ENCODE results near the gene PALMD.
A peak's percentile ranks its signal among the peaks of the same experiment; 100 is the strongest.

Gene PALMD

DNA sequence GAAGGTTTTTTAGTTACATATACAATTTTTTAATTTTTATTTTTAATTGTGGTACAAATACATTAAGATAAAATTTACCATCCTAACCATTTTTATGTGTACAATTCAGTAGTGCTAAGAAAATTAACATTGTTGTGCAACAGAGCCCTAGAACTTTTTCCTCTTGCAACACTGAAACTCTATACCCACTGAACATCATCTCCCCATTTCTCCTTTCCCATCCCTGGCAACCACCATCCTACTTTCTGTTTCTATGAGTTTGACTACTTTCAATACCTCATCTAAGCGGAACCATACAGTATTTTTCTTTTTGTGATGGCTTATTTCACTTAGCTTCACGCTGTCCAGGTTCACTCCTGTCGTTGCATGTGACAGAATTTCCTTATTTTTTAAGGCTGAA is 54.1 kb downstream of the PALMD start:
- TF ChIP-seq CEBPB (IDR thresholded peaks at IDR 0.05) (no peak), TEAD4 (IDR thresholded peaks at IDR 0.05) (no peak), RAD21 (IDR thresholded peaks at IDR 0.05; ENCODE audit: low read depth) (no peak), EP300 (IDR thresholded peaks at IDR 0.05; ENCODE audit: borderline replicate concordance) (no peak), FOXM1 (IDR thresholded peaks at IDR 0.05; ENCODE audit: borderline replicate concordance, low read depth) (no peak), EGR1 (IDR thresholded peaks at IDR 0.05) (no peak), YY1 (IDR thresholded peaks at IDR 0.05; ENCODE audit: low read depth) (no peak), MAX (IDR thresholded peaks at IDR 0.05) (no peak), NFIC (IDR thresholded peaks at IDR 0.05) (no peak), ZBTB7A (IDR thresholded peaks at IDR 0.05; ENCODE audit: low read depth) (no peak)

GRCh38 chr1:99702221-99702620 is 56.3 kb downstream of the PALMD start:
- TF ChIP-seq CREB1 (IDR thresholded peaks at IDR 0.05; ENCODE audit: low read depth): no peak
- no peak for TF ChIP-seq CEBPB (IDR thresholded peaks at IDR 0.05)
- TF ChIP-seq TAF1 (IDR thresholded peaks at IDR 0.05; ENCODE audit: low read depth): no peak
- TF ChIP-seq YY1 (IDR thresholded peaks at IDR 0.05; ENCODE audit: low read depth): no peak
- no peak for TF ChIP-seq FOXM1 (IDR thresholded peaks at IDR 0.05; ENCODE audit: borderline replicate concordance, low read depth)
- TF ChIP-seq MAX (IDR thresholded peaks at IDR 0.05): no peak
- no peak for TF ChIP-seq ZBTB7A (IDR thresholded peaks at IDR 0.05; ENCODE audit: low read depth)
- no peak for TF ChIP-seq TEAD4 (IDR thresholded peaks at IDR 0.05)
- no peak for TF ChIP-seq EGR1 (IDR thresholded peaks at IDR 0.05)
- TF ChIP-seq NFIC (IDR thresholded peaks at IDR 0.05): no peak
- no peak for TF ChIP-seq TCF12 (IDR thresholded peaks at IDR 0.05; ENCODE audit: low read depth)
- TF ChIP-seq, protein P1, sequence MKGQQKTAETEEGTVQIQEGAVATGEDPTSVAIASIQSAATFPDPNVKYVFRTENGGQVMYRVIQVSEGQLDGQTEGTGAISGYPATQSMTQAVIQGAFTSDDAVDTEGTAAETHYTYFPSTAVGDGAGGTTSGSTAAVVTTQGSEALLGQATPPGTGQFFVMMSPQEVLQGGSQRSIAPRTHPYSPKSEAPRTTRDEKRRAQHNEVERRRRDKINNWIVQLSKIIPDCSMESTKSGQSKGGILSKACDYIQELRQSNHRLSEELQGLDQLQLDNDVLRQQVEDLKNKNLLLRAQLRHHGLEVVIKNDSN (IDR thresholded peaks at IDR 0.05): no peak
- no peak for TF ChIP-seq RAD21 (IDR thresholded peaks at IDR 0.05; ENCODE audit: low read depth)

- no peak for TF ChIP-seq ZBTB7A (IDR thresholded peaks at IDR 0.05; ENCODE audit: low read depth)
- no peak for TF ChIP-seq FOXM1 (IDR thresholded peaks at IDR 0.05; ENCODE audit: borderline replicate concordance, low read depth)
Observed at GRCh38 chr1:99704356-99704816, 58.5 kb downstream of the PALMD start.

DNA sequence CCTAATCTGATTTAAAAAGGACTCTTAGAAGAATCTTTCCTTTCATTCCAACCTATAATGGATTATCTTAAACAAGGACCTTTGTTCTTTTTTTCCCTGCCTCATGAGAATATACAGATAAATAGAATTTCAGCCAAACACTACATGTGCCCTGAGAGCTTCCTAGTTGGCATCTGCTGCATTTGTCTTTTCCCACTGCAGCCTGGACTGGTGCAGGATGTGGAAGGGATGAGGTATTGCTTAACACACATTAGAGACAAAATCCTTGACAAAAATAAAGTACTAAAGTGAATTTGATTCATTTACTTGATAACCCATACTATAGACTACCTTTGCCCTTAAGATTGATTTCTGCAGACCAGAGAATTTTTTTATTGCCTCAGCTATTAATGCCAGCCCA is 59.5 kb downstream of the PALMD start:
- TF ChIP-seq ZBTB7A (IDR thresholded peaks at IDR 0.05; ENCODE audit: low read depth) (no peak), TCF12 (IDR thresholded peaks at IDR 0.05; ENCODE audit: low read depth) (no peak), CREB1 (IDR thresholded peaks at IDR 0.05; ENCODE audit: low read depth) (no peak), FOXM1 (IDR thresholded peaks at IDR 0.05; ENCODE audit: borderline replicate concordance, low read depth) (no peak), RAD21 (IDR thresholded peaks at IDR 0.05; ENCODE audit: low read depth) (no peak), TAF1 (IDR thresholded peaks at IDR 0.05; ENCODE audit: low read depth) (no peak), TEAD4 (IDR thresholded peaks at IDR 0.05) (no peak), NFIC (IDR thresholded peaks at IDR 0.05) (no peak), EP300 (IDR thresholded peaks at IDR 0.05; ENCODE audit: borderline replicate concordance) (no peak), CEBPB (IDR thresholded peaks at IDR 0.05) (no peak)
- TF ChIP-seq, protein P2, sequence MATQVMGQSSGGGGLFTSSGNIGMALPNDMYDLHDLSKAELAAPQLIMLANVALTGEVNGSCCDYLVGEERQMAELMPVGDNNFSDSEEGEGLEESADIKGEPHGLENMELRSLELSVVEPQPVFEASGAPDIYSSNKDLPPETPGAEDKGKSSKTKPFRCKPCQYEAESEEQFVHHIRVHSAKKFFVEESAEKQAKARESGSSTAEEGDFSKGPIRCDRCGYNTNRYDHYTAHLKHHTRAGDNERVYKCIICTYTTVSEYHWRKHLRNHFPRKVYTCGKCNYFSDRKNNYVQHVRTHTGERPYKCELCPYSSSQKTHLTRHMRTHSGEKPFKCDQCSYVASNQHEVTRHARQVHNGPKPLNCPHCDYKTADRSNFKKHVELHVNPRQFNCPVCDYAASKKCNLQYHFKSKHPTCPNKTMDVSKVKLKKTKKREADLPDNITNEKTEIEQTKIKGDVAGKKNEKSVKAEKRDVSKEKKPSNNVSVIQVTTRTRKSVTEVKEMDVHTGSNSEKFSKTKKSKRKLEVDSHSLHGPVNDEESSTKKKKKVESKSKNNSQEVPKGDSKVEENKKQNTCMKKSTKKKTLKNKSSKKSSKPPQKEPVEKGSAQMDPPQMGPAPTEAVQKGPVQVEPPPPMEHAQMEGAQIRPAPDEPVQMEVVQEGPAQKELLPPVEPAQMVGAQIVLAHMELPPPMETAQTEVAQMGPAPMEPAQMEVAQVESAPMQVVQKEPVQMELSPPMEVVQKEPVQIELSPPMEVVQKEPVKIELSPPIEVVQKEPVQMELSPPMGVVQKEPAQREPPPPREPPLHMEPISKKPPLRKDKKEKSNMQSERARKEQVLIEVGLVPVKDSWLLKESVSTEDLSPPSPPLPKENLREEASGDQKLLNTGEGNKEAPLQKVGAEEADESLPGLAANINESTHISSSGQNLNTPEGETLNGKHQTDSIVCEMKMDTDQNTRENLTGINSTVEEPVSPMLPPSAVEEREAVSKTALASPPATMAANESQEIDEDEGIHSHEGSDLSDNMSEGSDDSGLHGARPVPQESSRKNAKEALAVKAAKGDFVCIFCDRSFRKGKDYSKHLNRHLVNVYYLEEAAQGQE (IDR thresholded peaks at IDR 0.05; ENCODE audit: low read depth): no peak

DNA sequence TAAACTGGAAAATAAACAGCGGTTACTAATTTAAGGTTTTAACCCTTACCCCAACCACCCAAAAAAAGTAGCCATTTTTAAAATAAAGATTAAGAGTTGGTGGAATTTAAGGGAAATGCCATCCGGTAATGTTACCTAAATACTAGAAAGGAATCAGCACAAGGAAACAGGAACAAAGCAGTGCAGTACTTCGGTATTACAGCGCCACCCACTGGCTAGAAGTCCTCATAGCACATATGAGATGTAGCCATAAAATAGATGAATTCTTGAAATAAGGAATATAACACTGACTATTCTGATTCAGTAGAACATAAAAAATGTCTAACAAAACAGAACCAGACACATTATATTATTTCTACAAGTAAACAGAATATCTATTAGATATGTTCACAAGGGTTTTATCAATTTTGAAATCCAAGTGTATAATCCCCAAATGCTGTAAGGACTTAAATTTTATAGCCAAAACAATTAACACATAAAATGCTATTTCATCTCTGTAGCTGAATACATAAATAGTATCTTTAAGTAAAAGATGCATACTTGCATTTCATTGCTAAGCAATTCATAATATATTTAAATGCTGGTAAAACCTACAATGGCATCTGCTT is 61.7 kb downstream of the PALMD start:
- TF ChIP-seq RAD21 (IDR thresholded peaks at IDR 0.05; ENCODE audit: low read depth) (peak; percentile 93), CEBPB (IDR thresholded peaks at IDR 0.05) (no peak)

DNA sequence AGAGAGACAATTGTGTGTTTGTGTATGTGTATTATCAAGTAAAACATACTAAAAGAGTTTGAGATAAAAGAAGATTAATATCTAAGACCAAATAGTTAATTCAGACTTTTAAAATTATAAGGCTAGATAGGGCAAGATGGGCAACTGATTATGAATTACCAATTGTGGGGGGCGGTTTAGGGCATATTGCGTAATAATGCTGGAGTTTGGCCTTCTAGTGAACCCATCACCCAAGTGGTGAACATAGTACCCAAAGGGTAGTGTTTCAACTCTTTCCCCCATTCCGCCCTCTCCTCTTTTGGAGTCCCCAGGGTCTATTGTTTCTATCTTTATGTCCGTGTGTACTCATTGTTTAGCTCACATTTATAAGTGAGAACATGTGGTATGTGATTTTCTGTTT is 65.1 kb downstream of the PALMD start:
- peak; percentile 77 for TF ChIP-seq CEBPB (IDR thresholded peaks at IDR 0.05)
- no peak for TF ChIP-seq TAF1 (IDR thresholded peaks at IDR 0.05; ENCODE audit: low read depth)

GRCh38 chr1:99713006-99713405 is 67.1 kb downstream of the PALMD start:
- TF ChIP-seq EP300 (IDR thresholded peaks at IDR 0.05; ENCODE audit: borderline replicate concordance) (no peak), MAX (IDR thresholded peaks at IDR 0.05) (no peak), TCF12 (IDR thresholded peaks at IDR 0.05; ENCODE audit: low read depth) (no peak)

GRCh38 chr1:99717005-99717404 is 71.1 kb downstream of the PALMD start:
- TF ChIP-seq RAD21 (IDR thresholded peaks at IDR 0.05; ENCODE audit: low read depth): no peak
- TF ChIP-seq YY1 (IDR thresholded peaks at IDR 0.05; ENCODE audit: low read depth): no peak
- no peak for TF ChIP-seq EGR1 (IDR thresholded peaks at IDR 0.05)
- TF ChIP-seq CREB1 (IDR thresholded peaks at IDR 0.05; ENCODE audit: low read depth): no peak
- no peak for TF ChIP-seq FOXM1 (IDR thresholded peaks at IDR 0.05; ENCODE audit: borderline replicate concordance, low read depth)
- TF ChIP-seq TCF12 (IDR thresholded peaks at IDR 0.05; ENCODE audit: low read depth): no peak
- TF ChIP-seq, protein P2 (IDR thresholded peaks at IDR 0.05; ENCODE audit: low read depth): no peak
- TF ChIP-seq MAX (IDR thresholded peaks at IDR 0.05): no peak
- TF ChIP-seq TEAD4 (IDR thresholded peaks at IDR 0.05): no peak
- TF ChIP-seq TAF1 (IDR thresholded peaks at IDR 0.05; ENCODE audit: low read depth): no peak
- no peak for TF ChIP-seq CEBPB (IDR thresholded peaks at IDR 0.05)
- no peak for TF ChIP-seq EP300 (IDR thresholded peaks at IDR 0.05; ENCODE audit: borderline replicate concordance)
- TF ChIP-seq NFIC (IDR thresholded peaks at IDR 0.05): no peak
- TF ChIP-seq, protein P1 (IDR thresholded peaks at IDR 0.05): no peak
- no peak for TF ChIP-seq ZBTB7A (IDR thresholded peaks at IDR 0.05; ENCODE audit: low read depth)
